ENCODE measurements around the gene C1orf210.

GRCh38 chr1:43306688-43307457 lies 21.5 kb upstream of the C1orf210 start:
- TF ChIP-seq NFYB (CRISPR knock-in tag; conservative IDR thresholded peaks at IDR 0.05; ENCODE audit: low read depth) = no peak
- TF ChIP-seq, protein P1, sequence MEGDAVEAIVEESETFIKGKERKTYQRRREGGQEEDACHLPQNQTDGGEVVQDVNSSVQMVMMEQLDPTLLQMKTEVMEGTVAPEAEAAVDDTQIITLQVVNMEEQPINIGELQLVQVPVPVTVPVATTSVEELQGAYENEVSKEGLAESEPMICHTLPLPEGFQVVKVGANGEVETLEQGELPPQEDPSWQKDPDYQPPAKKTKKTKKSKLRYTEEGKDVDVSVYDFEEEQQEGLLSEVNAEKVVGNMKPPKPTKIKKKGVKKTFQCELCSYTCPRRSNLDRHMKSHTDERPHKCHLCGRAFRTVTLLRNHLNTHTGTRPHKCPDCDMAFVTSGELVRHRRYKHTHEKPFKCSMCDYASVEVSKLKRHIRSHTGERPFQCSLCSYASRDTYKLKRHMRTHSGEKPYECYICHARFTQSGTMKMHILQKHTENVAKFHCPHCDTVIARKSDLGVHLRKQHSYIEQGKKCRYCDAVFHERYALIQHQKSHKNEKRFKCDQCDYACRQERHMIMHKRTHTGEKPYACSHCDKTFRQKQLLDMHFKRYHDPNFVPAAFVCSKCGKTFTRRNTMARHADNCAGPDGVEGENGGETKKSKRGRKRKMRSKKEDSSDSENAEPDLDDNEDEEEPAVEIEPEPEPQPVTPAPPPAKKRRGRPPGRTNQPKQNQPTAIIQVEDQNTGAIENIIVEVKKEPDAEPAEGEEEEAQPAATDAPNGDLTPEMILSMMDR (IDR thresholded peaks at IDR 0.05) = no peak
- TF ChIP-seq, protein P2, sequence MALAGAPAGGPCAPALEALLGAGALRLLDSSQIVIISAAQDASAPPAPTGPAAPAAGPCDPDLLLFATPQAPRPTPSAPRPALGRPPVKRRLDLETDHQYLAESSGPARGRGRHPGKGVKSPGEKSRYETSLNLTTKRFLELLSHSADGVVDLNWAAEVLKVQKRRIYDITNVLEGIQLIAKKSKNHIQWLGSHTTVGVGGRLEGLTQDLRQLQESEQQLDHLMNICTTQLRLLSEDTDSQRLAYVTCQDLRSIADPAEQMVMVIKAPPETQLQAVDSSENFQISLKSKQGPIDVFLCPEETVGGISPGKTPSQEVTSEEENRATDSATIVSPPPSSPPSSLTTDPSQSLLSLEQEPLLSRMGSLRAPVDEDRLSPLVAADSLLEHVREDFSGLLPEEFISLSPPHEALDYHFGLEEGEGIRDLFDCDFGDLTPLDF (CRISPR knock-in tag; IDR thresholded peaks at IDR 0.05) = no peak
- TF ChIP-seq ESRRA (CRISPR knock-in tag; IDR thresholded peaks at IDR 0.05; ENCODE audit: borderline replicate concordance) = no peak
- TF ChIP-seq ELF4 (CRISPR knock-in tag; IDR thresholded peaks at IDR 0.05; ENCODE audit: low read depth) = no peak
- TF ChIP-seq NR1H2 (CRISPR knock-in tag; IDR thresholded peaks at IDR 0.05) = no peak
- no peak for TF ChIP-seq OVOL2 (CRISPR knock-in tag; IDR thresholded peaks at IDR 0.05; ENCODE audit: borderline replicate concordance)
- TF ChIP-seq GABPB1 (CRISPR knock-in tag; IDR thresholded peaks at IDR 0.05) = no peak
- TF ChIP-seq ZNF423 (CRISPR knock-in tag; IDR thresholded peaks at IDR 0.05) = no peak
- TF ChIP-seq GTF2I (CRISPR knock-in tag; conservative IDR thresholded peaks at IDR 0.05) = no peak
- TF ChIP-seq, protein P3, sequence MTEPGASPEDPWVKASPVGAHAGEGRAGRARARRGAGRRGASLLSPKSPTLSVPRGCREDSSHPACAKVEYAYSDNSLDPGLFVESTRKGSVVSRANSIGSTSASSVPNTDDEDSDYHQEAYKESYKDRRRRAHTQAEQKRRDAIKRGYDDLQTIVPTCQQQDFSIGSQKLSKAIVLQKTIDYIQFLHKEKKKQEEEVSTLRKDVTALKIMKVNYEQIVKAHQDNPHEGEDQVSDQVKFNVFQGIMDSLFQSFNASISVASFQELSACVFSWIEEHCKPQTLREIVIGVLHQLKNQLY (CRISPR knock-in tag; IDR thresholded peaks at IDR 0.05) = no peak
- no peak for TF ChIP-seq TP53 (CRISPR knock-in tag; IDR thresholded peaks at IDR 0.05)
- TF ChIP-seq ETV6 (CRISPR knock-in tag; IDR thresholded peaks at IDR 0.05) = no peak
